Choroid plexus epithelial cell (primary cell): Measurements from ENCODE around the gene TMEM134.

Experiments used
- DNase-seq: peaks from one replicate; pipeline ENCODE4 v3.0.0-alpha.2; 2010; ENCODE audit warnings: low read depth
- H3K4me3 ChIP-seq: 2 replicates; pipeline ENCODE4 v1.5.1; 2011; ENCODE audit warnings: low read depth, mild to moderate bottlenecking, control low read depth, low read length, moderate library complexity
- TF ChIP-seq, protein P1 (sequence below): conservative IDR thresholded peaks from 2 replicates; pipeline ENCODE4 v1.5.1; 2011; ENCODE audit warnings: low read depth, mild to moderate bottlenecking, control low read depth, inconsistent platforms, low read length, moderate library complexity

TMEM134 gene

DNA sequence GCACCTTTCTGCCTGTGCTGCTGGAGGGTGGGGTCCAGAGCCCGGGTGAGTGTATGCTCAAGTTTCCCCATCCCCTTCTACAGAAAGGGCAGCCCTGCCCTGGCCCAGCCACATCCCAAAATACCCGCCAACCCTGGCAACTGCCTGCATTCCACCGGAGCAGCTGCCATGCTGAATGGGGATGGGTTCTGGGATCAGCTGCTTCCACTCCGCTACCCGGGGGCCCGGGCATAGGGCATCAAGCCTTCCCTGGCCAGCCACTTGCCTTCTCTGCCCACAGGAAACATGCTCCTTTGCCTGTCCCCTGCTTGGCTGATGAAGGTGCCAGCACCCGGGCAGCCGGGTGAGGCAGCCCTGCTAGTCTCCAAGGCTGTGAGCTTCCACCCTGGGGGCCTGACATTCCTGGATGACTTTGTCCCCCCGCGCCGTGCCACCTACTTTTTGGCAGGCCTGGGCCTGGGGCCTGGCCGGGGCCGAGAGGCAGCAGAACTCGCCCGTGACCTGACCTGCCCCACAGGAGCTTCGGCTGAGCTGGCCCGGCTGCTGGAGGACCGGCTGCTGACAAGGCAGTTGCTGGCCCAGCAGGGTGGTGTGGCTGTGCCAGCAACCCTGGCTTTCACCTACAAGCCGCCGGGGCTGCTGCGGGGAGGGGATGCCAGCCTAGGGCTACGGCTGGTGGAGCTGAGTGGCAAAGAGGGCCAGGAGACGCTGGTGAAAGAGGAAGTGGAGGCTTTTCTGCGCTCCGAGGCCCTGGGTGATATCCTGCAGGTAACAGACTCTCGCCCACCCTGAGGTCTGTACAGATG is 50.4 kb downstream of the TMEM134 start:
- no peak overlapping the region for H3K4me3 ChIP-seq
- no peak for DNase-seq

DNA sequence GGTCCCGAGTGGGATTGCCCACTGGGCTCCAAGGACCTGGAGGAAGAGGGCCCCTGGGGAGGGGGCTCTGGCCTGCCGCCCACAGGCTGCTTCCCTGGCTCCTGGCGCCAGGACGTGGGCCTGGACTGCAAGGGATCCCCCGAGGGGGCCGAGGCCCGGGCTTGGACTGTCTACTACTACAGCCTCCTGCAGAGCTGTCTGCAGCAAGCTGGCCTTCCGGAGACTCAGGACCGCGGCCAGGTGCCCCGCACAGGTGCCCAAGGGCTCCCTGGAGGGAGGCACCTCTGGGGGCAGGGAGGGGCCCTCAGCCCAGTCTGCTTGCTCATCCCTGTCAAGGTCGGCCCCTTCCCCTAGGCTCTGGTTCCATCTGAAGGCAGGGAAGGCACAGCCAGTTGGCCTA is 51.6 kb downstream of the TMEM134 start:
- no peak for DNase-seq
- no peak overlapping the region for H3K4me3 ChIP-seq
- TF ChIP-seq, protein P1, sequence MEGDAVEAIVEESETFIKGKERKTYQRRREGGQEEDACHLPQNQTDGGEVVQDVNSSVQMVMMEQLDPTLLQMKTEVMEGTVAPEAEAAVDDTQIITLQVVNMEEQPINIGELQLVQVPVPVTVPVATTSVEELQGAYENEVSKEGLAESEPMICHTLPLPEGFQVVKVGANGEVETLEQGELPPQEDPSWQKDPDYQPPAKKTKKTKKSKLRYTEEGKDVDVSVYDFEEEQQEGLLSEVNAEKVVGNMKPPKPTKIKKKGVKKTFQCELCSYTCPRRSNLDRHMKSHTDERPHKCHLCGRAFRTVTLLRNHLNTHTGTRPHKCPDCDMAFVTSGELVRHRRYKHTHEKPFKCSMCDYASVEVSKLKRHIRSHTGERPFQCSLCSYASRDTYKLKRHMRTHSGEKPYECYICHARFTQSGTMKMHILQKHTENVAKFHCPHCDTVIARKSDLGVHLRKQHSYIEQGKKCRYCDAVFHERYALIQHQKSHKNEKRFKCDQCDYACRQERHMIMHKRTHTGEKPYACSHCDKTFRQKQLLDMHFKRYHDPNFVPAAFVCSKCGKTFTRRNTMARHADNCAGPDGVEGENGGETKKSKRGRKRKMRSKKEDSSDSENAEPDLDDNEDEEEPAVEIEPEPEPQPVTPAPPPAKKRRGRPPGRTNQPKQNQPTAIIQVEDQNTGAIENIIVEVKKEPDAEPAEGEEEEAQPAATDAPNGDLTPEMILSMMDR = no peak

More for the DNA sequence above, 50.4 kb downstream of the TMEM134 start:
- TF ChIP-seq, protein P1 = no peak

DNA sequence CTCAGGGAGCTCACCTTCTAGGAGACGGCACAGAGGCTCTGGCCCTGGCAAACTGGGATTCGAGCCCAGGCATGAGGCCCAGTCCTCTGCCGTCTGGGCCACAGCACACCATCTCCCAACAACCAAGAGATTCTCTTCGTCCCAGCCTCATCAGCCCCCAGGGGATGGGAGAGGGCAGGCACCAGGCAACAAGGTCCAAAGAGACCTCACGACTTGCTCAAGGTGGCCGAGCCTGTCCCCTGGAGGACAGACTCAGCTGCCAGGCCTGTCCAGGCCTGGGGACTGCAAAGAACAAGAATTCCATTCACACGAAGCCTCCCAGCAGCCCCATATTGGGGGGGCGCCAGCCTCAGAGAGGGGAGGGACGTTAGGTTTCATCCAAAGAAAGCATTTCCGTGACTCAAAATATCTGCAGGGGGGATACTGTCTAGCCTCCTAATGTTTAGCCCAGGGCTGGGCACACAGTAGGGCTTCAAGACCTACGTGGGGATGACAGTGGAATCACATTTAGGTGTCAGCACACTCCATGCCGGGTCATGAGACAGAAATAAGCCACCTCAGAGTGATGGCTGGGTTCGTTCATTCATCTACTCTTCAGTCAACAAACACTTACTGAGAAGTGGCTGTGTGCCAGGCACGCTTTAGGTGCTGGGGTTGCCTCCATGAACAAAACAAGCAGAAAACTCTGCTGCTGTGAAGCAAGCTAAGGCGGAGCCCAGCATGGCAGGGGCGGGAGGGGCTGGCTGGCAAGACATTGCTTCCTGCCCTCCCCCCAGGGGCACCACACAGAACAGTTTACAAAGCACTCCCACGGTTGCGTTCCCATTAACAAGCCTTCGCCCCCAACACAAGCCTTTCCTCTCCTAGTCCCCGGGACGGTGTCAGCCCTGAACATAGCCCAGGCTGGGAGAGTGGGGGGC is 52.4 kb downstream of the TMEM134 start:
- no peak overlapping the region for H3K4me3 ChIP-seq
- peak; percentile 53 for DNase-seq
- TF ChIP-seq, protein P1 = no peak

DNA sequence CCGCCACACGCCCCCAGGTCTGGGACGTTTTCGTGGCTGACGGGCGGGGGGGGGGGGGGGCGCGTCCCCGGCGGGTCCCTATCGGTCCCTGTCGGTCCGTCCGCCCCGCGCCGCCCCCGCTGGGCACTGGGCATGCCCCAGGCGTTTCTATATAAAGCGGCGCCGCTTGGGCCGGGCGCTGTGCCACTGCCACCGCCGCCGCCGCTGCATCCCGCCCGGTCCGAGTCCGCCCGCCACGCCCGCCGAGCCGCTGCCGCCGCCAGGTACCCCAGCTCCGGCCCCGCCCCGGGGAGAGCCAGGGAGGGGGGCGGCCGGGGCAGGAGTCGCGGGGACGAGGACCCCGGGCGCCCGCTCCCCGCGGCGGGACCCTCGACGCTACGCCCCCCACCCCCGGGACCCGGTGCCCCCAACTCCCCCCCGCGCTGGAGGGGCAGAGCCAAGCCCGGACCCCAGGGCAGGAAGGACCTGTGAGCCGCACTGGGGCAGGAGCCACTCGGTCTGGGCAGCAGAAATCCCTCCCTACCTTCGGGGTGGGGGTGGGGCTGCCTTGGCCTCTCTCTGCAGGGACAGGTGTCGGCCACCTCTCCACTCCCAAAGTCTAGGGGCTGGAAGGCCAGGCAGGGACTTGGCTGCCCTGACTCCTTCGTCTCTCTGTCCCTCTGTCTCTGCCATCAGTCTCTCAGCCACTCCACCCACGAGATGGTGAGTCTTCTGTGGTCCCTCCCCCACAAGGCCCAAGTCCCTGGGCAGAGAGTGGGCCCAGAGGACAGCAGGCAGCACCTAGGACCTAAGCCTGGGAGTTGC is 53.3 kb downstream of the TMEM134 start, which contains the start of gene CARNS1:
Gene CARNS1 (plus strand): TSS at position 178 of the 804 bp plus-strand sequence. CDS start 522 bp downstream, at position 700.
- no peak for DNase-seq
- TF ChIP-seq, protein P1 = no peak
- H3K4me3 ChIP-seq = no peak within 1 kb of the TSS

DNA sequence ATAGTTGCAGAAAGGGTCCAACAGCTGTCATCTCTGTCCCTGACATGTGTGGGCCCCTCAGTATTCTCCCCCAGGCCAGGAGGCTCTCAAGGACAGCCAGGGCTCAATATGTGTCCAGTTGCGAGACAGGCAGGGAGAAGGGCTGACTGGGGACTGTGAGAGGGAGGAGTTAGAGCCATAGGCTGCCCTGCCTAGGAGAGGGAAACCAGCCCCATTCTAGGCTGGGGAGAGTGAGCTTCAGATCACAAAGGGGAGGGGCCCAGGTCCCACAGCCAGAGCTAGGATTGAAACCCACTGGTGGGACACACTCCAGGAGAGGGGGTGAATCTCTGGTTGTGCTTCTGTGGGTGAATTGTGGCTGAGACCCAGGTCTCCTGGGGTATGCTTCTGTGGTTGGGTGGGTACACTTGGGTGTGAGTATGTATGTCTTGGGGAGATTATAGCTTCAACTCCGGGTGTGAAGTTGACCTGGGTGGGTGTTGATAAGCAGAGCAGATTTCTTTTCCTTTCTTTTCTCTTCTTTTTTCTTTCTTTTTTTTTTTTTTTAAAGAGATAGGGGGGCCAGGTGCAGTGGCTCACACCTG is 55.7 kb downstream of the TMEM134 start:
- TF ChIP-seq, protein P1 = no peak

DNA sequence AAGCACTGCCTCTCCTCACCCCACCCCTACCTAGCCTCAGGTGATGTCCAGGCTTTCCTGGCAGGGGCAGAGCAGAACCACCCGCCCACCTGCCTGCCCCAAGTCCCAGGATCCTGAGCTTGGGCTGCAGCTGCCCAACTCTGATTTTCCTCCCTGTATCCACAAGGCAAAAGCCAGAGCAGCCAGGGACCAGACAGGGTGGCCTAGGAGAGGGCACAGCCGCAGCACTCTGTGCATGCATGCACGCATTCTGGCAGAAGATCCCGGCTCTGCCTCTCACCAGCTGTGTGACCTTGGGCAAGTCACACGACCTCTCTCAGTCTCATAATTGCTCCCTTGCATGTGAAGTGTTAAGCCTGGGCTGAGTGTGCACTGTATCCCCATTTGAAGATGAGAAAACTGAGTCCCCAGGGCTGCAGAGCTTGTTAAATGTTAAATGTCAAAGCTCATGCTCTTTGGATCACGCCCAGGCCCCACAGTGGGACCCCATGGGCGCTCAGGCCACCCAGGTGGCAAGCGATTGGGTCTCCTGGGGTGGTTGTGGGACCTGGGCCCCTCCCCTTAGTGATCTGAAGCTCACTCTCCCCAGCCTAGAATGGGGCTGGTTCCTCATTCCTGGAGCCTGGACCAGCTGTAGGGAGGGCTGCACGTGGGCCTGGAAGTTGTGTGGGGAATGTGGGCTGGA is 56.4 kb downstream of the TMEM134 start:
- TF ChIP-seq, protein P1 = no peak
- H3K4me3 ChIP-seq = no peak overlapping the region
- no peak for DNase-seq

More for the DNA sequence above, 55.7 kb downstream of the TMEM134 start:
- no peak overlapping the region for H3K4me3 ChIP-seq
- no peak for DNase-seq
